Testis (tissue), 2 donors: ENCODE results near the gene ARMC12.

ENCODE experiments used
- CTCF ChIP-seq, 3 experiments: fragments of 450-650 bp in 2 of 3; fragments of 200-600 bp in 1 of 3; sonication (generic) in 1 of 3; IDR thresholded peaks; one replicate each; pipeline ENCODE4 v1.5.1; 2016 to 2019; ENCODE audit warnings: antibody characterized with exemption in 3 of 3, mild to moderate bottlenecking in 2 of 3, moderate library complexity in 1 of 3
- POLR2A ChIP-seq: fragments of 450-650 bp; IDR thresholded peaks from one replicate; pipeline ENCODE4 v1.6.1; 2017; ENCODE audit warnings: antibody characterized with exemption, mild to moderate bottlenecking, moderate library complexity

DNA sequence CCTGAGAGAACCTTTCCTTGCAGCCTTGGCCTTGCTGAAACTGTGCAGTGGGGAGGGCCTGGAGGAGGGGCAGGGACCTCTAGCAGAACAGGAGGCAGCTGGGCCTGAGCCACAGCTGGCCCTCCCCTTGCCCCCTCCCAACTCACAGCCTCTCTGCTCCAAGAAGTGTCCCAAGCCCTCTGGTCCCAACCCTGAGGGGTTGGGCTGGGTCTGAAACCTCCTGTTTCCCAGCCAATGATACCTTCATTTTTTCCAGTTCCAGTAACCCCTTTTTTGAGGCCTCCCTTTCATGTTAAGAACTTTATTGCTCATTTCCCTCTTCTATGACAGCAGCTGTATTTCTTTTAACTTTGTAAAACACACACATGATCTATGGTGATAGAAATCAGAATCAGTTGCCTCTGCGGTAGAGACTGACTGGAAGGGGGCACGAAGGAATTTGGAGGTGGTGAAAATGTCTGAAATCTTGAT lies 17.9 kb upstream of the ARMC12 start:
- TF ChIP-seq CTCF (IDR thresholded peaks at IDR 0.05), result no peak
- no peak for TF ChIP-seq POLR2A
